ENCODE results near the gene ZYG11A.

Gene ZYG11A

GRCh38 chr1:52919051-52919722, 76.6 kb downstream of the ZYG11A start:
- no peak for DNase-seq

DNA sequence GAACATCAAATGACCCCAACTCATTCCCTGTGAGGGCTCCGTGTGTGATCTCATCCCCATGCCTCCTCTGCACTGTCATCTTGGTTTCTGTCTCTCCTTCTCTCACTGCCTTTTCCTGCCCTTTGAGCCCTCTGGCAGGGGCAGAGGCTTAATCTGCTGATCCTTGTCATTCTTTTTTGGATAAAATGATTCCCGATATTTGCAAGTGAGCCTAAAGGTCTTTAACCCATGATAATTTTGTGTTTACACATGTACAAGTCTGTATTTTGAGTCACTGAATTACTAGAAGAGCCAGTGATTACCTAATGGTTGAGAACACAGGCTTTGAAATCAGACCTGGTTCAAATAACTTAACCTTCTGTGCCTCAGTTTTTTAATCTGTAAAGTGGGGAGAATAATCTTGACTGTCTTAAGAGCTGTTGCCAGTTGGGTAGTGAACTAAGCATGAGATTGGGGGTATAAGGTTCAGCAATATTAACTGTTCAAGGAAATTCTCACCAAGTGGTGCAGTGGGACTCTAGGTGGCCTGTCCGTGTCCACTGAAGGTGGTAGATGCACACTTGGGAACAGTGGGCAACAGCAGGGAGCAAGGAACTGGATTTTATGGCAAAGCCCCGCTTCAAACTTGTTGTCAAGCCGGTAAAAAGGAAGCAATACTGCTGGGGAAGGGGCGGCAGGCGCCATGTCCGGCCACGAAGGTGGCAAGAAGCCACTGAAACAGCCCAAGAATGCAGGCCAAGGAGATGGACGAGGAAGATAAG, 77.3 kb downstream of the ZYG11A start:
- DNase-seq = no peak

GRCh38 chr1:52920791-52921291, 78.3 kb downstream of the ZYG11A start:
- no peak for DNase-seq

DNA sequence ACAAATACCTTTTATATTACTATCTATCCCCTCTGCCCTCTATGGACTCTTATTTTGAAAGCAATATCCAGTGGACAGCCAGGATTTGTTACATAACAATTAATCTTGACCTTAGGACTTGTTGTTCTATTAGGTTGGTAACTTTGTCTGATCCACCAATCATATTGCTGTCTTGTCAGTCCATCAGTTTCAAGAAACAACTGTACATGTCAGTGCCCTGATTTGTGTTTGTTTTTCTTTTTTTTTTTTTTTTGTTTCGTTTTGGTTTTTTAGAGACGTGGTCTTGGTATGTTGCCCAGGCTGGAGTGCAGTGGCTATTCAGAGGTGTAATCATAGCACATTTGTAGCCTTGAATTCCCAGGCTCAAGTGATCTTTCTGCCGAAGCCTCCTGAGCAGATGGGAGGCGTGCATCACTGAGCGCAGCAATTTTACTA, 83.0 kb downstream of the ZYG11A start:
- no peak for DNase-seq

DNA sequence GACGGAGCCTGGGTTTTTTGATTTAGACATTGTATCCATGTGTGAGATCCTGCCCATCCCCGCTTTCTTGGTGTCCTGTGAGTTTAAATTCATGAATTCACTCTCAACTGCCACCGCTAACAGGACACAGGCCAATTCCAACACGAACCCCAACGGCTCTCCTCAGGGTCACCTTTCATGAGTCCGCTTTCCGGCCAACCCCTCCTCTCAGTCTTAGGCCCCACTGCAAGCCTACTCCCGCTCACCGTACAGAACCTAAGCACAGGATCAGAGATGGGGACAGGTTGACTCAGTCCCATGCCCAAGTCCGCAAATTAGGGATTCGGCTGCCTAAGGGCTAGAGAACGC, 84.3 kb downstream of the ZYG11A start:
- no peak for DNase-seq

GRCh38 chr1:52927212-52928014, 84.9 kb downstream of the ZYG11A start, which contains the start of gene SCP2:
TSS of gene SCP2 (plus strand) at chr1:52927276. CDS start at chr1:52927397, 121 bp downstream.
- DNase-seq = peak; percentile 77

DNA sequence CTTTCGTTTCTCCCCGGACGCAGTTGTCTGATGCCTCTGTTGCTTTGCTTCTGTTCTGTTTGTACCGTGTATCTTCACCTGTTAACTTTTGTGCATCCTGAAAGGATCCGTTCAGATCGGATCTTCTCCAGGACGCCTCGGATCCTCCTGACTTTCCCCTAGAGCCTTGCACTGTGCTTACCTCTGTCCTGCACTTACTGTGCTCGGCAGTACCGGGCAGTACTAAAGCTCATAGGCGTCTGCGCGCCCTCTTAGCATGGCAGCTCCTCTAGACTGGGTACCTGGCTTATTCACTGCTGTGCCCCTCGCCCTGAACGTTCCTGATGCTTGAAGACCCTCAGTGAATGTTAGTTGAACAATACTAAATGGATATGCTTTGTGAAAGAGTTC, 85.5 kb downstream of the ZYG11A start:
- DNase-seq = no peak

DNA sequence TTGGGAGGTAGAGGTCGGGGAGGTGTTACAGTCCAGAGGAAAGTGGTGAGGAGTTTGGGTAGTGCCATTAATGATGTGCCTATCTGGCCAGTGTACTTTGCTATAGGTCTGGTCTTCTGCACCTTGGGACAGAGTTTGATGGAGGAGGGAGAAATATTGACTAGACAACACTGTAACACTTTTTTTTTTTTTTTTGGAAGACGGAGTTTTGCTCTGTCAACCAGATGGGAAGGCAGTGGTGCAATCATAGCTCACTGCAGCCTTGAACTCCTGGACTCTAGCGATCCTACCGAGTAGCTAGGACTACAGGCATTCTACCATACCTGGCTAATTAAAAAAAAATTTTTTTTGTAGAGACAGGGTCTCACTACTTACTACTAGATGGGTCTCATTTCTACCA, 86.5 kb downstream of the ZYG11A start:
- DNase-seq = no peak

GRCh38 chr1:52937433-52938182, 95.0 kb downstream of the ZYG11A start:
- no peak for DNase-seq

DNA sequence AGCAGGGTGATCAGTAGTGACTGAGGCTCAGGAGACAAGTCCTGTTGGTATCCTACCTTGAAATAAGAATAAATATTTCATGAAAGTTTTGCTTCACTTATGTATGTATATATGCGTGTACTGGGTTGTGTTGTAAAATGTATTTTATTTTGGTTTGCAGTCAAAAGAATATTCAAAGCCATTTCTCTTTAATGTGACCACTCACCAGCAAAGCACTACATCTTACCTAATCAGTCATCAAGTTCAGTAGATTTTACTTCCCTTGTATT, 95.6 kb downstream of the ZYG11A start:
- DNase-seq = no peak

- no peak for DNase-seq
Observed at GRCh38 chr1:52943876-52944416, 101.4 kb downstream of the ZYG11A start.

DNA sequence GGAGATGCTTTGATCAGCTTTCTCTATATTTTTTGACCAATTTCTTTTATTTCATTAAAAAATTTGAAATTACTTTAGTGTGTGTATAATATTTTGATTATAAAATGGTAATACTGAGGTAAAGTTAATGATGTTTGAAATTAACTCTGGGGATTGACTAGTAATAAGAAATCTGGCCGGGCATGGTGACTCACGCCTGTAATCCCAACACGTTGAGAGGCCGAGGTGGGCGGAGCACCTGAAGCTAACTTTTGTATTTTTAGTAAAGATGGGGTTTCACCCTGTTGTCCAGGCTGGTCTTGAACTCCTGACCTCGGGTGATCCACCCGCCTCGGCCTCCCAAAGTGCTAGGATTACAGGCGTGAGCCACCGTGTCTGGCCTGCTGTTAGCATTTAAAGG, 102.0 kb downstream of the ZYG11A start:
- DNase-seq = no peak

Measured in activated gamma-delta T cell treated with Interleukin-2 at 50 U/mL for 16 hours (primary cell).